HepG2 (cell line): ENCODE measurements around the gene SEC24A. TPM values are rescaled to one million over a fixed set of nuclear protein-coding genes. Genes with fewer than 3 reads are reported as not detected.

ENCODE experiments used
- FOXK1 ChIP-seq: sonication (generic); formaldehyde crosslinking; IDR thresholded peaks from 2 replicates; pipeline ENCODE4 v1.4.0; 2020; ENCODE audit warnings: low read depth, missing genetic modification reagents, borderline replicate concordance
- HOXA9 ChIP-seq: sonication (generic); formaldehyde crosslinking; IDR thresholded peaks from 2 replicates; pipeline ENCODE4 v1.8.1; 2022; ENCODE audit warnings: missing genetic modification reagents, mild to moderate bottlenecking, moderate library complexity, borderline replicate concordance
- KLF9 ChIP-seq: IDR thresholded peaks from 2 replicates; pipeline ENCODE4 v1.6.1; 2016; ENCODE audit warnings: low read depth
- NCOA2 ChIP-seq: sonication (generic); formaldehyde crosslinking; IDR thresholded peaks from 2 replicates; pipeline ENCODE4 v1.8.0; 2022; ENCODE audit warnings: inconsistent platforms
- NFRKB ChIP-seq: fragments of 450-650 bp; IDR thresholded peaks from 2 replicates; pipeline ENCODE4 v1.6.1; 2017
- RFXAP ChIP-seq: sonication (generic); formaldehyde crosslinking; IDR thresholded peaks from 2 replicates; pipeline ENCODE4 v1.4.0; 2020; ENCODE audit warnings: missing genetic modification reagents, borderline replicate concordance
- SNAPC2 ChIP-seq: sonication (generic); formaldehyde crosslinking; IDR thresholded peaks from 2 replicates; pipeline ENCODE4 v1.8.1; 2022; ENCODE audit warnings: mild to moderate bottlenecking, missing genetic modification reagents
- ZBTB44 ChIP-seq: sonication (generic); formaldehyde crosslinking; IDR thresholded peaks from 2 replicates; pipeline ENCODE4 v1.4.0; 2020; ENCODE audit warnings: missing genetic modification reagents
- ZBTB7A ChIP-seq: sonication (generic); formaldehyde crosslinking; IDR thresholded peaks from 2 replicates; pipeline ENCODE4 v1.8.0; 2022; ENCODE audit warnings: mild to moderate bottlenecking, missing genetic modification reagents
- ZNF446 ChIP-seq: sonication (generic); formaldehyde crosslinking; IDR thresholded peaks from 2 replicates; pipeline ENCODE4 v1.5.0; 2020; ENCODE audit warnings: mild to moderate bottlenecking, missing genetic modification reagents
- ZNF552 ChIP-seq: sonication (generic); formaldehyde crosslinking; IDR thresholded peaks from 2 replicates; pipeline ENCODE4 v1.9.0; 2022; ENCODE audit warnings: missing genetic modification reagents, mild to moderate bottlenecking, borderline replicate concordance
- ZNF572 ChIP-seq: sonication (generic); formaldehyde crosslinking; IDR thresholded peaks from 2 replicates; pipeline ENCODE4 v1.5.1; 2020; ENCODE audit warnings: mild to moderate bottlenecking, missing genetic modification reagents
- ZUFSP ChIP-seq: sonication (generic); formaldehyde crosslinking; IDR thresholded peaks from 2 replicates; pipeline ENCODE4 v1.9.0; 2021; ENCODE audit warnings: missing genetic modification reagents, mild to moderate bottlenecking, borderline replicate concordance
- polyA plus RNA-seq, 8 experiments: library from polyadenylated mRNA; depleted of rRNA in 3 of 8; stranded (reverse) in 7 of 8; unstranded in 1 of 8; fragments of >200 nt; fragmentation: Illumina TruSeq in 4 of 8; extraction: Trizol in 4 of 8; gene quantifications; 2 replicates each; pipeline versions ENCODE4 v1.2.1 to v1.2.3, GENCODE V29; 2011 to 2016; ENCODE audit warnings: low read depth in 4 of 8, missing spikeins in 1 of 8, mixed read lengths in 1 of 8; ENCODE audit not compliant: insufficient read depth in 1 of 8
- total RNA-seq, 5 experiments: library from RNA; depleted of rRNA; stranded (reverse); fragments of >200 nt; fragmentation: Illumina TruSeq; extraction: Trizol; gene quantifications; 2 replicates each; pipeline ENCODE4 v1.2.3, GENCODE V29; 2016; ENCODE audit warnings: low read depth in 1 of 5
- TF ChIP-seq, protein P1 (sequence below): IDR thresholded peaks from 2 replicates; pipeline ENCODE4 v1.6.1; 2018; ENCODE audit warnings: missing genetic modification reagents
- TF ChIP-seq, protein P2 (sequence below): sonication (generic); formaldehyde crosslinking; conservative IDR thresholded peaks from 2 replicates; pipeline ENCODE4 v1.8.1; 2023; ENCODE audit warnings: missing genetic modification reagents
- TF ChIP-seq, protein P3 (sequence below): sonication (generic); formaldehyde crosslinking; IDR thresholded peaks from 2 replicates; pipeline ENCODE4 v1.5.0; 2020; ENCODE audit warnings: missing genetic modification reagents, mild to moderate bottlenecking, borderline replicate concordance
- TF ChIP-seq, protein P4 (sequence below): sonication (generic); formaldehyde crosslinking; IDR thresholded peaks from 2 replicates; pipeline ENCODE4 v1.4.0; 2020; ENCODE audit warnings: missing genetic modification reagents, mild to moderate bottlenecking, borderline replicate concordance

SEC24A gene
- total and polyA plus RNA-seq, 2 of the 13 experiments (the other 11 are each of a cell fraction or from before 2014, with no cell fraction given) = 30.5 to 56.8 TPM

- TF ChIP-seq, protein P1, sequence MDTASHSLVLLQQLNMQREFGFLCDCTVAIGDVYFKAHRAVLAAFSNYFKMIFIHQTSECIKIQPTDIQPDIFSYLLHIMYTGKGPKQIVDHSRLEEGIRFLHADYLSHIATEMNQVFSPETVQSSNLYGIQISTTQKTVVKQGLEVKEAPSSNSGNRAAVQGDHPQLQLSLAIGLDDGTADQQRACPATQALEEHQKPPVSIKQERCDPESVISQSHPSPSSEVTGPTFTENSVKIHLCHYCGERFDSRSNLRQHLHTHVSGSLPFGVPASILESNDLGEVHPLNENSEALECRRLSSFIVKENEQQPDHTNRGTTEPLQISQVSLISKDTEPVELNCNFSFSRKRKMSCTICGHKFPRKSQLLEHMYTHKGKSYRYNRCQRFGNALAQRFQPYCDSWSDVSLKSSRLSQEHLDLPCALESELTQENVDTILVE (CRISPR knock-in tag) = peak; percentile 87
- TF ChIP-seq NCOA2 (CRISPR knock-in tag) (peak; percentile 70), ZNF446 (0 out of 2 replicates have a peak, but pooled peaks have one; percentile 70), ZBTB7A (peak; percentile 48; the same call in 1 of the 2 replicates), ZBTB44 (no peak; the same call in 1 of the 2 replicates), HOXA9 (no peak; the same call in 1 of the 2 replicates), FOXK1 (CRISPR knock-in tag) (peak; percentile 94), SNAPC2 (CRISPR knock-in tag) (no peak), ZNF552 (CRISPR knock-in tag) (peak; percentile 38; the same call in 1 of the 2 replicates), ZNF572 (CRISPR knock-in tag) (peak; percentile 97), RFXAP (peak; percentile 90; the same call in 1 of the 2 replicates), KLF9 (CRISPR knock-in tag) (no peak), NFRKB (no peak), ZUFSP (CRISPR knock-in tag) (no peak)
- TF ChIP-seq, protein P2, sequence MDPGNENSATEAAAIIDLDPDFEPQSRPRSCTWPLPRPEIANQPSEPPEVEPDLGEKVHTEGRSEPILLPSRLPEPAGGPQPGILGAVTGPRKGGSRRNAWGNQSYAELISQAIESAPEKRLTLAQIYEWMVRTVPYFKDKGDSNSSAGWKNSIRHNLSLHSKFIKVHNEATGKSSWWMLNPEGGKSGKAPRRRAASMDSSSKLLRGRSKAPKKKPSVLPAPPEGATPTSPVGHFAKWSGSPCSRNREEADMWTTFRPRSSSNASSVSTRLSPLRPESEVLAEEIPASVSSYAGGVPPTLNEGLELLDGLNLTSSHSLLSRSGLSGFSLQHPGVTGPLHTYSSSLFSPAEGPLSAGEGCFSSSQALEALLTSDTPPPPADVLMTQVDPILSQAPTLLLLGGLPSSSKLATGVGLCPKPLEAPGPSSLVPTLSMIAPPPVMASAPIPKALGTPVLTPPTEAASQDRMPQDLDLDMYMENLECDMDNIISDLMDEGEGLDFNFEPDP = no peak
- TF ChIP-seq, protein P3, sequence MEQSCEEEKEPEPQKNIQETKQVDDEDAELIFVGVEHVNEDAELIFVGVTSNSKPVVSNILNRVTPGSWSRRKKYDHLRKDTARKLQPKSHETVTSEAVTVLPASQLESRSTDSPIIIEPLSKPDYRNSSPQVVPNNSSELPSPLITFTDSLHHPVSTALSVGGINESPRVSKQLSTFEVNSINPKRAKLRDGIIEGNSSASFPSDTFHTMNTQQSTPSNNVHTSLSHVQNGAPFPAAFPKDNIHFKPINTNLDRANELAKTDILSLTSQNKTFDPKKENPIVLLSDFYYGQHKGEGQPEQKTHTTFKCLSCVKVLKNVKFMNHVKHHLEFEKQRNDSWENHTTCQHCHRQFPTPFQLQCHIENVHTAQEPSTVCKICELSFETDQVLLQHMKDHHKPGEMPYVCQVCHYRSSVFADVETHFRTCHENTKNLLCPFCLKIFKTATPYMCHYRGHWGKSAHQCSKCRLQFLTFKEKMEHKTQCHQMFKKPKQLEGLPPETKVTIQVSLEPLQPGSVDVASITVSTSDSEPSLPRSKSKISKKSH (CRISPR knock-in tag) = peak; percentile 88
- TF ChIP-seq, protein P4, sequence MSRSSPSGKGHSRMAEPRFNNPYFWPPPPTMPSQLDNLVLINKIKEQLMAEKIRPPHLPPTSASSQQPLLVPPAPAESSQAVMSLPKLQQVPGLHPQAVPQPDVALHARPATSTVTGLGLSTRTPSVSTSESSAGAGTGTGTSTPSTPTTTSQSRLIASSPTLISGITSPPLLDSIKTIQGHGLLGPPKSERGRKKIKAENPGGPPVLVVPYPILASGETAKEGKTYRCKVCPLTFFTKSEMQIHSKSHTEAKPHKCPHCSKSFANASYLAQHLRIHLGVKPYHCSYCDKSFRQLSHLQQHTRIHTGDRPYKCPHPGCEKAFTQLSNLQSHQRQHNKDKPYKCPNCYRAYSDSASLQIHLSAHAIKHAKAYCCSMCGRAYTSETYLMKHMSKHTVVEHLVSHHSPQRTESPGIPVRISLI (CRISPR knock-in tag) = peak; percentile 69; the same call in 1 of the 2 replicates
These were observed 110.1 kb downstream of the SEC24A start, which contains the start of gene DDX46 (continued) for GRCh38 chr5:134758504-134759341.
